Endothelial cell of umbilical vein (primary cell): Measurements from ENCODE around the gene ZNF37A. TPM values are rescaled to one million over a fixed set of nuclear protein-coding genes. Genes with fewer than 3 reads are reported as not detected.

Experiments
- BruUV-seq: library from RNA; stranded (reverse); fragments of 400-500 nt; replicated peaks from 2 replicates; lab custom pipeline; 2021; lab: Mats Ljungman, UMichigan
- CTCF ChIA-PET: fragments of 300-600, 350-600 bp; sonication (Branson Sonifier 250); formaldehyde crosslinking; loops from one replicate; lab custom pipeline; 2021; ENCODE audit warnings: antibody characterized with exemption, inconsistent platforms; lab: Charles Lee
- POLR2A ChIA-PET: fragments of 300-600, 350-600 bp; sonication (Branson Sonifier 250); formaldehyde crosslinking; loops from one replicate; lab custom pipeline; 2021; ENCODE audit warnings: antibody characterized with exemption, inconsistent platforms; lab: Charles Lee
- DNase-seq: peaks from one replicate; pipeline ENCODE4 v3.0.0-alpha.2; 2011; ENCODE audit warnings: low read depth, low spot score
- FAIRE-seq: peaks from 2 replicates; lab custom pipeline; 2011; peaks lifted over from hg19 to GRCh38; lab: Jason Lieb, UNC
- H2AFZ ChIP-seq: 2 replicates; pipeline ENCODE4 v1.6.0; 2012; ENCODE audit warnings: low read depth, low read length, control low read depth, inconsistent platforms
- H3K27ac ChIP-seq: 2 replicates; pipeline ENCODE4 v1.5.1; 2011; ENCODE audit warnings: low read depth, mild to moderate bottlenecking, control low read depth, low read length, moderate library complexity; ENCODE audit not compliant: insufficient read depth
- H3K27me3 ChIP-seq, 2 experiments: 2 replicates each; pipeline versions ENCODE4 v1.6.0 to v1.6.1; 2011; ENCODE audit warnings: low read length in 2 of 2, mixed read lengths in 1 of 2; ENCODE audit not compliant: control insufficient read depth in 2 of 2, insufficient read depth in 2 of 2
- H3K36me3 ChIP-seq, 2 experiments: 2 replicates in 1 of 2; 3 replicates in 1 of 2; pipeline ENCODE4 v1.5.1; 2011; ENCODE audit warnings: low read length in 2 of 2, mild to moderate bottlenecking in 1 of 2, moderate library complexity in 1 of 2; ENCODE audit not compliant: control insufficient read depth in 2 of 2, insufficient read depth in 2 of 2; ENCODE audit errors: extremely low read depth in 1 of 2
- H3K4me1 ChIP-seq: 3 replicates; pipeline ENCODE4 v1.5.1; 2011; ENCODE audit warnings: mild to moderate bottlenecking, low read length; ENCODE audit not compliant: control insufficient read depth, insufficient read depth; ENCODE audit errors: extremely low read depth
- H3K4me2 ChIP-seq: 2 replicates; pipeline ENCODE4 v1.6.1; 2011; ENCODE audit warnings: low read length, control low read depth, mixed read lengths; ENCODE audit not compliant: insufficient read depth
- H3K4me3 ChIP-seq, 3 experiments: fragments of 200-600 bp in 1 of 3; sonication (generic), shearing (Covaris generic) in 1 of 3; replicated peaks in 1 of 3; 2 replicates each; pipeline ENCODE4 v1.5.1; 2011 to 2016; ENCODE audit warnings: control low read depth in 3 of 3, low read length in 3 of 3, mild to moderate bottlenecking in 2 of 3, inconsistent platforms in 1 of 3, low read depth in 1 of 3, moderate library complexity in 1 of 3; ENCODE audit not compliant: insufficient read depth in 1 of 3
- H3K79me2 ChIP-seq: 2 replicates; pipeline ENCODE4 v1.6.0; 2012; ENCODE audit warnings: low read length, inconsistent platforms; ENCODE audit not compliant: control insufficient read depth, insufficient read depth
- H3K9ac ChIP-seq: replicated peaks from 2 replicates; pipeline ENCODE3; 2011; ENCODE audit warnings: low read length, control low read depth; ENCODE audit not compliant: insufficient read depth; ENCODE audit errors: extremely low read depth
- H3K9me1 ChIP-seq: replicated peaks from 3 replicates; pipeline ENCODE4 v1.6.0; 2011; ENCODE audit warnings: mild to moderate bottlenecking, low read length; ENCODE audit not compliant: control insufficient read depth, insufficient read depth; ENCODE audit errors: extremely low read depth
- H3K9me3 ChIP-seq: replicated peaks from 2 replicates; pipeline ENCODE4 v1.5.1; 2012; ENCODE audit warnings: low read length, inconsistent platforms; ENCODE audit not compliant: control insufficient read depth, insufficient read depth
- H4K20me1 ChIP-seq: replicated peaks from 2 replicates; pipeline ENCODE3; 2011; ENCODE audit warnings: mild to moderate bottlenecking, low read length; ENCODE audit not compliant: control insufficient read depth, insufficient read depth; ENCODE audit errors: extremely low read depth
- EZH2 ChIP-seq: IDR thresholded peaks from 2 replicates; pipeline ENCODE4 v1.6.1; 2012; ENCODE audit warnings: borderline replicate concordance, low read depth, mild to moderate bottlenecking, moderate library complexity, low read length, inconsistent platforms; ENCODE audit not compliant: severe bottlenecking
- FOS ChIP-seq: IDR thresholded peaks from 2 replicates; pipeline ENCODE4 v1.6.1; 2011; ENCODE audit warnings: mild to moderate bottlenecking, low read length, moderate library complexity, borderline replicate concordance; ENCODE audit not compliant: insufficient read depth
- GATA2 ChIP-seq: IDR thresholded peaks from 2 replicates; pipeline ENCODE4 v1.7.0; 2011; ENCODE audit warnings: low read depth, mild to moderate bottlenecking, moderate library complexity, mixed read lengths, low read length; ENCODE audit not compliant: insufficient read length, insufficient read depth
- JUN ChIP-seq: IDR thresholded peaks from 2 replicates; pipeline ENCODE4 v1.6.1; 2011; ENCODE audit warnings: borderline replicate concordance, low read depth; ENCODE audit not compliant: insufficient read length, insufficient read depth
- MYC ChIP-seq: IDR thresholded peaks from one replicate; pipeline ENCODE4 v1.6.1; 2011; ENCODE audit warnings: mild to moderate bottlenecking, low read depth, low read length
- POLR2A ChIP-seq: IDR thresholded peaks from 2 replicates; pipeline ENCODE4 v1.6.1; 2012; ENCODE audit warnings: low read depth, mild to moderate bottlenecking, control low read depth, low read length
- POLR2AphosphoS5 ChIP-seq: IDR thresholded peaks from 2 replicates; pipeline ENCODE4 v1.6.1; 2012; ENCODE audit warnings: low read depth, mild to moderate bottlenecking, control low read depth, low read length, moderate library complexity; ENCODE audit not compliant: insufficient read depth
- dilution Hi-C: fragments of 300-500 bp; cut with MboI; formaldehyde crosslinking; loops from one replicate; pipeline ENCODE4 v1.15.0; 2019; ENCODE audit warnings: low sequenced_read_pairs; ENCODE audit not compliant: extremely low pct_ligation_motif_present
- intact Hi-C: fragments of 100-400 bp; cut with micrococcal nuclease; formaldehyde crosslinking; loops from one replicate; pipeline ENCODE4 v1.10.0; 2022
- polyA plus RNA-seq, 4 experiments: library from polyadenylated mRNA; depleted of rRNA in 3 of 4; stranded (reverse) in 3 of 4; unstranded in 1 of 4; fragments of >200 nt; gene quantifications; 2 replicates each; pipeline versions ENCODE4 v1.2.1 to v1.2.3, GENCODE V29; 2011 to 2012; ENCODE audit warnings: missing spikeins in 1 of 4
- total RNA-seq: library from RNA; stranded (reverse); gene quantifications from 2 replicates; pipeline ENCODE4 v1.2.3, GENCODE V29; 2021
- TF ChIP-seq, protein P1 (sequence below), 2 donors: IDR thresholded peaks; 1 replicate in 1 of 2; 2 replicates in 1 of 2; pipeline ENCODE4 v1.5.1; 2011; ENCODE audit warnings: low read length in 2 of 2, mild to moderate bottlenecking in 2 of 2, moderate library complexity in 2 of 2, control low read depth in 1 of 2, inconsistent platforms in 1 of 2, low read depth in 1 of 2; ENCODE audit not compliant: insufficient read depth in 1 of 2; ENCODE audit errors: extremely low read depth in 1 of 2
- TF ChIP-seq, protein P2 (sequence below): IDR thresholded peaks from 2 replicates; pipeline ENCODE4 v1.6.1; 2011; ENCODE audit not compliant: insufficient read depth, insufficient read length

Gene ZNF37A
- total and polyA plus RNA-seq, 2 donors (not counting 3 experiments of a cell fraction or from before 2014, with no cell fraction given) = 3.4 to 14.5 TPM

DNA sequence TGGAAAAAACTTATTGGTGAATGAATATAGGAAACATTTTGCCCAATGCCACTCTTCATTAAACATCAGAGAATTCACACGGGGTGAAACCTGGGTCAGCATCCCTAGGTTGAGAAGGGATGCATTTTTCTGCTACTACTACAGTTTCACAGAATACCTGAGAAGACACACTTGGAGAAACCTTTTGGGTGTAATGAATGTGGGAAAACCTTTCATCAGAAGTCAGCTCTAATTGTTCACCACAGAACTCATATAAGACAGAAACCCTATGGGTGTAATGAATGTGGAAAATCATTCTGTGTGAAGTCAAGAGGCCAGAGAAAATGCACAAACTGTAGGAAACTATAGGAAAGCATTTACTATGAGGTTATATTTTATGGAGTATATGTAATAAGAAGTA is 24.9 kb downstream of the ZNF37A start:
- dilution Hi-C loops = no loop called here
- Histone ChIP-seq H3K9me3 (peaks cover 22% of the 10 kb centered on the region), H3K27ac (no peak overlapping the region), H2AFZ (no peak overlapping the region), H4K20me1 (no peaks in the 10 kb centered on the region), H3K4me2 (no peak overlapping the region), H3K79me2 (no peaks in the 10 kb centered on the region), H3K4me1 (no peaks in the 10 kb centered on the region), H3K9me1 (no peaks in the 10 kb centered on the region), H3K27me3 (no peaks in the 10 kb centered on the region), H3K36me3 (peaks cover 0 to 3% of the 10 kb centered on the region in 2 experiments), H3K9ac (no peak overlapping the region), H3K4me3 (no peak overlapping the region)
- intact Hi-C loops = loop anchor here (2.0 kb wide), 1 partner anchor 56 kb away; no protein-coding TSS in a partner anchor
- POLR2A ChIA-PET = no interaction called here
- no TSS peak for BruUV-seq
- DNase-seq (no peak), FAIRE-seq (no peak)
- CTCF ChIA-PET = no interaction called here
- TF ChIP-seq JUN = no peak
- no peak for TF ChIP-seq EZH2
- TF ChIP-seq MYC = no peak
- no peak for TF ChIP-seq POLR2AphosphoS5
- TF ChIP-seq, protein P1, sequence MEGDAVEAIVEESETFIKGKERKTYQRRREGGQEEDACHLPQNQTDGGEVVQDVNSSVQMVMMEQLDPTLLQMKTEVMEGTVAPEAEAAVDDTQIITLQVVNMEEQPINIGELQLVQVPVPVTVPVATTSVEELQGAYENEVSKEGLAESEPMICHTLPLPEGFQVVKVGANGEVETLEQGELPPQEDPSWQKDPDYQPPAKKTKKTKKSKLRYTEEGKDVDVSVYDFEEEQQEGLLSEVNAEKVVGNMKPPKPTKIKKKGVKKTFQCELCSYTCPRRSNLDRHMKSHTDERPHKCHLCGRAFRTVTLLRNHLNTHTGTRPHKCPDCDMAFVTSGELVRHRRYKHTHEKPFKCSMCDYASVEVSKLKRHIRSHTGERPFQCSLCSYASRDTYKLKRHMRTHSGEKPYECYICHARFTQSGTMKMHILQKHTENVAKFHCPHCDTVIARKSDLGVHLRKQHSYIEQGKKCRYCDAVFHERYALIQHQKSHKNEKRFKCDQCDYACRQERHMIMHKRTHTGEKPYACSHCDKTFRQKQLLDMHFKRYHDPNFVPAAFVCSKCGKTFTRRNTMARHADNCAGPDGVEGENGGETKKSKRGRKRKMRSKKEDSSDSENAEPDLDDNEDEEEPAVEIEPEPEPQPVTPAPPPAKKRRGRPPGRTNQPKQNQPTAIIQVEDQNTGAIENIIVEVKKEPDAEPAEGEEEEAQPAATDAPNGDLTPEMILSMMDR (IDR thresholded peaks at IDR 0.05; ENCODE audit: extremely low read depth in 1 of 2, insufficient read depth in 1 of 2, low read depth in 1 of 2, low read length in 2 of 2) = no peak
- TF ChIP-seq FOS = no peak
- TF ChIP-seq POLR2A = no peak
- no peak for TF ChIP-seq GATA2
- TF ChIP-seq, protein P2, sequence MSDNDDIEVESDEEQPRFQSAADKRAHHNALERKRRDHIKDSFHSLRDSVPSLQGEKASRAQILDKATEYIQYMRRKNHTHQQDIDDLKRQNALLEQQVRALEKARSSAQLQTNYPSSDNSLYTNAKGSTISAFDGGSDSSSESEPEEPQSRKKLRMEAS = no peak
